H1 (cell line): ENCODE measurements around the gene CUBN. TPM values are rescaled to one million over a fixed set of nuclear protein-coding genes. Genes with fewer than 3 reads are reported as not detected.
A peak's percentile ranks its signal among the peaks of the same experiment; 100 is the strongest.

Source experiments
- CTCF ChIA-PET: fragments of 300-600 bp; sonication (Branson Sonifier 250); formaldehyde crosslinking; loops from one replicate; lab custom pipeline; 2021; ENCODE audit not compliant: partially characterized antibody; lab: Charles Lee
- POLR2A ChIA-PET: fragments of 300-600 bp; sonication (Branson Sonifier 250); formaldehyde crosslinking; loops from one replicate; lab custom pipeline; 2021; ENCODE audit warnings: inconsistent platforms; ENCODE audit not compliant: partially characterized antibody; lab: Charles Lee
- DNase-seq, 2 experiments: peaks; one replicate each; pipeline versions ENCODE4 v3.0.0 to v3.0.0-alpha.2; 2010 to 2022; ENCODE audit warnings: low spot score in 2 of 2, low read depth in 1 of 2, mixed read lengths in 1 of 2
- FAIRE-seq: peaks from 2 replicates; lab custom pipeline; 2011; peaks lifted over from hg19 to GRCh38; lab: Jason Lieb, UNC
- H2AFZ ChIP-seq: 2 replicates; pipeline ENCODE4 v1.8.1; 2012; ENCODE audit warnings: low read length, inconsistent platforms
- H2AK5ac ChIP-seq: 2 replicates; pipeline ENCODE4 v1.6.1; 2013; ENCODE audit warnings: low read depth, low read length
- H2BK120ac ChIP-seq: replicated peaks from 2 replicates; pipeline ENCODE3; 2013; ENCODE audit warnings: low read depth, low read length, inconsistent platforms
- H2BK12ac ChIP-seq: 2 replicates; pipeline ENCODE4 v1.6.1; 2013; ENCODE audit warnings: low read depth, low read length
- H2BK15ac ChIP-seq: 2 replicates; pipeline ENCODE4 v1.6.1; 2013; ENCODE audit warnings: low read length
- H2BK20ac ChIP-seq: 2 replicates; pipeline ENCODE4 v1.6.1; 2013; ENCODE audit warnings: low read length
- H2BK5ac ChIP-seq: 2 replicates; pipeline ENCODE4 v1.6.1; 2013; ENCODE audit warnings: low read depth, low read length
- H3K14ac ChIP-seq: 2 replicates; pipeline ENCODE4 v1.6.1; 2013; ENCODE audit warnings: inconsistent platforms; ENCODE audit not compliant: insufficient read length
- H3K18ac ChIP-seq: 2 replicates; pipeline ENCODE4 v1.6.1; 2013; ENCODE audit warnings: low read length; ENCODE audit errors: extremely low read depth
- H3K23ac ChIP-seq: 2 replicates; pipeline ENCODE4 v1.6.1; 2013; ENCODE audit warnings: inconsistent platforms; ENCODE audit not compliant: insufficient read length
- H3K23me2 ChIP-seq: 2 replicates; pipeline ENCODE4 v1.6.1; 2013; ENCODE audit warnings: low read depth, low read length
- H3K27ac ChIP-seq: 2 replicates; pipeline ENCODE4 v1.6.1; 2011; ENCODE audit warnings: low read depth, low read length, inconsistent platforms
- H3K27me3 ChIP-seq, 4 experiments: replicated peaks in 1 of 4; 1 replicate in 1 of 4; 2 replicates in 3 of 4; pipeline versions ENCODE4 v1.6.1 to v1.8.1; 2011 to 2013; ENCODE audit warnings: low read length in 3 of 4, mild to moderate bottlenecking in 3 of 4, inconsistent platforms in 2 of 4, mixed read lengths in 2 of 4, moderate library complexity in 1 of 4; ENCODE audit not compliant: control insufficient read depth in 3 of 4, insufficient read depth in 3 of 4; ENCODE audit errors: extremely low read depth in 1 of 4
- H3K36me3 ChIP-seq, 4 experiments: 2 replicates each; pipeline versions ENCODE4 v1.6.1 to v1.8.1; 2011 to 2013; ENCODE audit warnings: mild to moderate bottlenecking in 4 of 4, low read length in 3 of 4, moderate library complexity in 2 of 4, control low read depth in 1 of 4, inconsistent platforms in 1 of 4; ENCODE audit not compliant: insufficient read depth in 4 of 4, control insufficient read depth in 2 of 4
- H3K4ac ChIP-seq: replicated peaks from 2 replicates; pipeline ENCODE3; 2013; ENCODE audit warnings: low read length, low read depth, mixed read lengths, inconsistent platforms; ENCODE audit not compliant: insufficient read length
- H3K4me1 ChIP-seq, 4 experiments: replicated peaks in 1 of 4; 1 replicate in 1 of 4; 2 replicates in 3 of 4; pipeline versions ENCODE4 v1.6.1 to v1.8.1; 2011 to 2013; ENCODE audit warnings: low read length in 3 of 4, inconsistent platforms in 2 of 4, mixed read lengths in 1 of 4; ENCODE audit not compliant: insufficient read depth in 4 of 4, control insufficient read depth in 3 of 4
- H3K4me2 ChIP-seq, 2 experiments: 2 replicates each; pipeline versions ENCODE4 v1.6.1 to v1.8.1; 2011 to 2013; ENCODE audit warnings: low read depth in 2 of 2, low read length in 2 of 2, control low read depth in 1 of 2, inconsistent platforms in 1 of 2, mild to moderate bottlenecking in 1 of 2; ENCODE audit not compliant: insufficient read depth in 1 of 2
- H3K4me3 ChIP-seq, 4 experiments: fragments of 200-600, 300-600 bp in 1 of 4; sonication (generic), shearing (Covaris generic), sonication (Bioruptor Twin) in 1 of 4; 2 replicates each; pipeline versions ENCODE4 v1.5.1 to v1.8.1; 2011 to 2016; ENCODE audit warnings: low read length in 4 of 4, low read depth in 3 of 4, control low read depth in 2 of 4, inconsistent platforms in 2 of 4, mild to moderate bottlenecking in 2 of 4, mixed read lengths in 1 of 4, moderate library complexity in 1 of 4; ENCODE audit not compliant: insufficient read depth in 2 of 4; ENCODE audit errors: extremely low read depth in 1 of 4
- H3K56ac ChIP-seq: replicated peaks from 2 replicates; pipeline ENCODE3; 2013; ENCODE audit warnings: low read depth, mild to moderate bottlenecking, mixed read lengths, low read length, inconsistent platforms; ENCODE audit not compliant: insufficient read length
- H3K79me1 ChIP-seq: 2 replicates; pipeline ENCODE4 v1.6.1; 2013; ENCODE audit warnings: low read depth, low read length, control low read depth
- H3K79me2 ChIP-seq, 2 experiments: 2 replicates each; pipeline versions ENCODE4 v1.6.1 to v1.8.1; 2012 to 2013; ENCODE audit warnings: low read length in 2 of 2, mild to moderate bottlenecking in 2 of 2, inconsistent platforms in 1 of 2; ENCODE audit not compliant: insufficient read depth in 2 of 2, control insufficient read depth in 1 of 2
- H3K9ac ChIP-seq, 4 experiments: replicated peaks in 1 of 4; 1 replicate in 1 of 4; 2 replicates in 3 of 4; pipeline versions ENCODE4 v1.6.1 to v1.8.1; 2011 to 2013; ENCODE audit warnings: low read depth in 3 of 4, low read length in 3 of 4, control low read depth in 2 of 4, mild to moderate bottlenecking in 2 of 4, moderate library complexity in 2 of 4, inconsistent platforms in 1 of 4; ENCODE audit errors: extremely low read depth in 1 of 4
- H3K9me3 ChIP-seq, 2 experiments: 2 replicates each; pipeline versions ENCODE4 v1.6.1 to v1.8.1; 2012 to 2013; ENCODE audit warnings: mild to moderate bottlenecking in 2 of 2, moderate library complexity in 2 of 2, control low read depth in 1 of 2, inconsistent platforms in 1 of 2, low read depth in 1 of 2, low read length in 1 of 2, mixed read lengths in 1 of 2; ENCODE audit not compliant: insufficient read depth in 2 of 2
- H4K20me1 ChIP-seq, 2 experiments: replicated peaks in 1 of 2; 2 replicates each; pipeline versions ENCODE3 to v1.8.1; 2011 to 2013; ENCODE audit warnings: inconsistent platforms in 2 of 2, low read length in 2 of 2, mild to moderate bottlenecking in 1 of 2; ENCODE audit not compliant: insufficient read depth in 2 of 2, control insufficient read depth in 1 of 2
- H4K5ac ChIP-seq: 2 replicates; pipeline ENCODE4 v1.6.1; 2013; ENCODE audit warnings: low read length, low read depth, mixed read lengths, inconsistent platforms; ENCODE audit not compliant: insufficient read length
- H4K8ac ChIP-seq: 2 replicates; pipeline ENCODE4 v1.8.0; 2013; ENCODE audit warnings: mild to moderate bottlenecking, moderate library complexity, low read length, inconsistent platforms; ENCODE audit not compliant: insufficient read depth; ENCODE audit errors: extremely low read depth
- H4K91ac ChIP-seq: replicated peaks from 2 replicates; pipeline ENCODE3; 2013; ENCODE audit warnings: low read length, mixed read lengths, inconsistent platforms; ENCODE audit not compliant: insufficient read length
- BCL11A ChIP-seq, 2 experiments: IDR thresholded peaks; one replicate each; pipeline ENCODE4 v1.6.1; 2011; ENCODE audit warnings: low read depth in 2 of 2, low read length in 2 of 2, mild to moderate bottlenecking in 2 of 2
- CEBPB ChIP-seq: IDR thresholded peaks from 2 replicates; pipeline ENCODE4 v1.6.1; 2012; ENCODE audit warnings: low read depth, low read length
- CHD2 ChIP-seq: IDR thresholded peaks from 2 replicates; pipeline ENCODE4 v1.6.1; 2012; ENCODE audit warnings: low read length, improper control_type of control experiment
- CREB1 ChIP-seq: IDR thresholded peaks from 2 replicates; pipeline ENCODE4 v1.6.1; 2012; ENCODE audit warnings: inconsistent platforms
- CTBP2 ChIP-seq: IDR thresholded peaks from 2 replicates; pipeline ENCODE4 v1.7.0; 2011; ENCODE audit warnings: borderline replicate concordance, mild to moderate bottlenecking, moderate library complexity, mixed read lengths, low read length; ENCODE audit not compliant: insufficient read depth, insufficient read length
- KDM1A ChIP-seq: fragments of 200-600, 300-600 bp; sonication (generic); IDR thresholded peaks from 2 replicates; pipeline ENCODE4 v1.7.1; 2016; ENCODE audit warnings: mild to moderate bottlenecking, low read length, borderline replicate concordance
- RBBP5 ChIP-seq: IDR thresholded peaks from 2 replicates; pipeline ENCODE4 v1.7.1; 2012; ENCODE audit warnings: low read depth, mild to moderate bottlenecking, inconsistent platforms, low read length, moderate library complexity, borderline replicate concordance
- SUZ12 ChIP-seq: fragments of 200-600 bp; sonication (generic); IDR thresholded peaks from 2 replicates; pipeline ENCODE4 v1.6.1; 2012; ENCODE audit warnings: mild to moderate bottlenecking, inconsistent platforms, low read length, moderate library complexity, mixed read lengths
- WGBS, 2 experiments: shearing (Covaris generic) in 1 of 2; methylation state at CpG; one replicate each; pipeline versions ENCODE4 v1.1.6 to v1.1.7; 2013 to 2015; ENCODE audit warnings: low lambda C conversion rate in 2 of 2, mixed read lengths in 2 of 2, inconsistent platforms in 1 of 2, low coverage in 1 of 2, missing lambda C conversion rate in 1 of 2; ENCODE audit not compliant: insufficient replicate concordance in 2 of 2, insufficient coverage in 1 of 2, insufficient read length in 1 of 2; ENCODE audit errors: extremely low coverage in 1 of 2, missing lambda C conversion rate in 1 of 2; 5-methylcytosine and 5-hydroxymethylcytosine counted together
- polyA plus RNA-seq, 7 experiments: library from polyadenylated mRNA; depleted of rRNA in 3 of 7; stranded (reverse) in 5 of 7; unstranded in 2 of 7; fragments of >200 nt in 5 of 7; fragments of 200-250 nt in 2 of 7; gene quantifications; 1 replicate in 5 of 7; 2 replicates in 1 of 7; 4 replicates in 1 of 7; pipeline versions ENCODE4 v1.2.1 to v1.2.3, GENCODE V29; 2011 to 2013; ENCODE audit warnings: missing spikeins in 2 of 7, mixed read lengths in 2 of 7
- total RNA-seq: library from RNA; stranded (reverse); fragmentation: NEBNext Ultra II Directional; extraction: Animal tissue kit (Norgen Biotek cat#: 25700); gene quantifications from 2 replicates; pipeline ENCODE4 v1.2.1, GENCODE V29; 2021
- TF ChIP-seq, protein P1 (sequence below): IDR thresholded peaks from 2 replicates; pipeline ENCODE4 v1.6.1; 2011; ENCODE audit warnings: low read length, improper control_type of control experiment
- TF ChIP-seq, protein P2 (sequence below), 3 experiments: IDR thresholded peaks; 1 replicate in 2 of 3; 2 replicates in 1 of 3; pipeline versions ENCODE4 v1.5.1 to v1.6.1; 2011; ENCODE audit warnings: low read length in 3 of 3, mild to moderate bottlenecking in 3 of 3, inconsistent platforms in 2 of 3, low read depth in 1 of 3, moderate library complexity in 1 of 3; ENCODE audit not compliant: insufficient read depth in 1 of 3; ENCODE audit errors: control extremely low read depth in 1 of 3

Gene CUBN
- total and polyA plus RNA-seq, 2 of the 8 experiments (the other 6 are each of a cell fraction or from before 2014, with no cell fraction given) = 0.04 to 0.08 TPM

DNA sequence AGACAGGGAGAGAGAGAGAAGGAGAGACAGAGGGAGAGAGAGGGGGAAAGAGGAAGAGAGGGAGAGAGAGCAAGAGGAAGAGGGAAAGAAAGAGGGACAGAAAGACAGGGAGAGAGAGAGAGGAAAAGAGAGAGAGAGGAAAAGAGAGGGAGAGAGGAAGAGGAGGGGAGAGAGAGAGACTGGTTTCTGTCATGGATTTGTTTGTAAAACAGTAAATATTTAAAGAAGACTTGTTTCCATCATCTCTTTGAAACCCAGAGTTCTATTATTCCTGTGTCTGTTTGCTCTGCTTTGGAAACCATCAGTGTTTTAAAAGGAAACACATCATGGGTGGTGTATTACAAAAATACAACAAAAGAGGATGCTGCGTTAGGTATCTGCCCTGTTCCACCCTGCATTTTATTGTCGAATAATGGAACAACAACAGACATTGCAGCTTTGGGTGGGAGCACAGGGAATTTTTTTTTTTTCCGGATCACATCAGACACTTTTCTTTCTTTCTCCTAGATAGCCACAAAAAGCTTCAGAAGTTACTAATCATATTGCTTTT, 161.7 kb downstream of the CUBN start:
- H3K23ac ChIP-seq = no peak overlapping the region
- WGBS, 2 experiments = 74% methylated on average over 3 of the region's 3 CpGs; no CpG with 5 or more reads in 1 of the 2 experiments
- H3K4me2 ChIP-seq = no peak overlapping the region
- H3K4ac ChIP-seq = no peak overlapping the region
- H2BK5ac ChIP-seq = no peak overlapping the region
- H3K9me3 ChIP-seq = no peaks in the 10 kb centered on the region
- no peak overlapping the region for H3K56ac ChIP-seq
- H3K79me1 ChIP-seq = no peaks in the 10 kb centered on the region
- DNase-seq (no peak), FAIRE-seq (no peak)
- no peak overlapping the region for H2BK15ac ChIP-seq
- no peak overlapping the region for H3K27ac ChIP-seq
- no peaks in the 10 kb centered on the region for H3K36me3 ChIP-seq
- H2BK20ac ChIP-seq = no peak overlapping the region
- H3K4me3 ChIP-seq = no peak overlapping the region
- H4K91ac ChIP-seq = no peak overlapping the region
- no peak overlapping the region for H2AK5ac ChIP-seq
- H4K5ac ChIP-seq = no peak overlapping the region
- no peak overlapping the region for H4K8ac ChIP-seq
- H3K9ac ChIP-seq = no peak overlapping the region
- H2AFZ ChIP-seq = 0 out of 2 replicates have a peak overlapping the region, but pooled peaks have one; percentile 36
- no peaks in the 10 kb centered on the region for H3K27me3 ChIP-seq
- no peaks in the 10 kb centered on the region for H3K79me2 ChIP-seq
- H3K4me1 ChIP-seq = peaks cover 2 to 6% (median 4%) of the 10 kb centered on the region in 4 experiments; a peak in 3 of 7 replicates
- no peak overlapping the region for H2BK120ac ChIP-seq
- no peaks in the 10 kb centered on the region for H4K20me1 ChIP-seq
- no peak overlapping the region for H3K18ac ChIP-seq
- H2BK12ac ChIP-seq = no peak overlapping the region
- no peak overlapping the region for H3K14ac ChIP-seq
- no peak for TF ChIP-seq CTBP2
- TF ChIP-seq SUZ12 = no peak
- TF ChIP-seq CHD2 = no peak
- TF ChIP-seq KDM1A = no peak
- TF ChIP-seq CEBPB = no peak
- no peak for TF ChIP-seq BCL11A (IDR thresholded peaks at IDR 0.05; ENCODE audit: low read depth in 2 of 2, low read length in 2 of 2)
- TF ChIP-seq, protein P1, sequence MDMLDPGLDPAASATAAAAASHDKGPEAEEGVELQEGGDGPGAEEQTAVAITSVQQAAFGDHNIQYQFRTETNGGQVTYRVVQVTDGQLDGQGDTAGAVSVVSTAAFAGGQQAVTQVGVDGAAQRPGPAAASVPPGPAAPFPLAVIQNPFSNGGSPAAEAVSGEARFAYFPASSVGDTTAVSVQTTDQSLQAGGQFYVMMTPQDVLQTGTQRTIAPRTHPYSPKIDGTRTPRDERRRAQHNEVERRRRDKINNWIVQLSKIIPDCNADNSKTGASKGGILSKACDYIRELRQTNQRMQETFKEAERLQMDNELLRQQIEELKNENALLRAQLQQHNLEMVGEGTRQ = no peak
- no peak for TF ChIP-seq CREB1
- TF ChIP-seq, protein P2, sequence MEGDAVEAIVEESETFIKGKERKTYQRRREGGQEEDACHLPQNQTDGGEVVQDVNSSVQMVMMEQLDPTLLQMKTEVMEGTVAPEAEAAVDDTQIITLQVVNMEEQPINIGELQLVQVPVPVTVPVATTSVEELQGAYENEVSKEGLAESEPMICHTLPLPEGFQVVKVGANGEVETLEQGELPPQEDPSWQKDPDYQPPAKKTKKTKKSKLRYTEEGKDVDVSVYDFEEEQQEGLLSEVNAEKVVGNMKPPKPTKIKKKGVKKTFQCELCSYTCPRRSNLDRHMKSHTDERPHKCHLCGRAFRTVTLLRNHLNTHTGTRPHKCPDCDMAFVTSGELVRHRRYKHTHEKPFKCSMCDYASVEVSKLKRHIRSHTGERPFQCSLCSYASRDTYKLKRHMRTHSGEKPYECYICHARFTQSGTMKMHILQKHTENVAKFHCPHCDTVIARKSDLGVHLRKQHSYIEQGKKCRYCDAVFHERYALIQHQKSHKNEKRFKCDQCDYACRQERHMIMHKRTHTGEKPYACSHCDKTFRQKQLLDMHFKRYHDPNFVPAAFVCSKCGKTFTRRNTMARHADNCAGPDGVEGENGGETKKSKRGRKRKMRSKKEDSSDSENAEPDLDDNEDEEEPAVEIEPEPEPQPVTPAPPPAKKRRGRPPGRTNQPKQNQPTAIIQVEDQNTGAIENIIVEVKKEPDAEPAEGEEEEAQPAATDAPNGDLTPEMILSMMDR (IDR thresholded peaks at IDR 0.05; ENCODE audit: control extremely low read depth in 1 of 3, insufficient read depth in 1 of 3, low read depth in 1 of 3, low read length in 3 of 3) = no peak
- no peak for TF ChIP-seq RBBP5
- ChIA-PET POLR2A (interaction anchor here (0.6 kb wide), 1 partner anchor 622 kb away, joined by 3 read pairs; no protein-coding TSS in a partner anchor), CTCF (interaction anchor here (0.7 to 2.0 kb wide), 7 partner anchors 10 to 288 kb away, joined by 3 to 8 read pairs (median 3); no protein-coding TSS in a partner anchor)
- H3K23me2 ChIP-seq = no peaks in the 10 kb centered on the region
